Measurements from ENCODE around the gene CCDC17.

GRCh38 chr1:45656573-45657226 is 32.8 kb upstream of the CCDC17 start:
- TF ChIP-seq CTCF (IDR thresholded peaks at IDR 0.05) (no peak), POLR2A (IDR thresholded peaks at IDR 0.05) (no peak)
